SK-N-SH (cell line): ENCODE data around the gene RPL18. TPM values are rescaled to one million over a fixed set of nuclear protein-coding genes. Genes with fewer than 3 reads are reported as not detected.

Experiments
- CTCF ChIA-PET: fragments of 300-600, 350-600 bp; formaldehyde crosslinking; extraction: SDS; loops from one replicate; lab custom pipeline; 2021; lab: Yijun Ruan, JAX
- POLR2A ChIA-PET: fragments of 350-600 bp; sonication (Branson Sonifier 250); formaldehyde crosslinking; extraction: SDS; loops from one replicate; lab custom pipeline; 2020; ENCODE audit warnings: antibody characterized with exemption, inconsistent platforms; lab: Yijun Ruan, JAX
- DNase-seq: peaks from one replicate; pipeline ENCODE4 v3.0.0; 2012
- H2AFZ ChIP-seq: fragments of 200-600 bp; sonication (generic); 2 replicates; pipeline ENCODE4 v1.8.1; 2016; ENCODE audit warnings: antibody characterized with exemption, mild to moderate bottlenecking, low read depth
- H3F3A ChIP-seq: fragments of 200-600 bp; sonication (generic); replicated peaks from 2 replicates; pipeline ENCODE3; 2016; ENCODE audit warnings: antibody characterized with exemption, mild to moderate bottlenecking; ENCODE audit not compliant: insufficient read depth
- H3K27ac ChIP-seq, 2 experiments: fragments of 200-500 bp in 1 of 2; fragments of 200-600 bp in 1 of 2; sonication (Bioruptor generic) in 1 of 2; sonication (generic), shearing (Covaris generic) in 1 of 2; 2 replicates each; pipeline versions ENCODE4 v1.5.1 to v1.6.1; 2014 to 2016; ENCODE audit warnings: low read depth in 2 of 2, inconsistent platforms in 1 of 2, low read length in 1 of 2, mild to moderate bottlenecking in 1 of 2, mixed read lengths in 1 of 2
- H3K27me3 ChIP-seq: fragments of 200-600 bp; sonication (generic), shearing (Covaris generic); 2 replicates; pipeline ENCODE4 v1.6.1; 2016; ENCODE audit warnings: mixed run types; ENCODE audit not compliant: insufficient read depth
- H3K36me3 ChIP-seq, 2 experiments: fragments of 200-500 bp in 1 of 2; fragments of 200-600 bp in 1 of 2; sonication (Bioruptor generic) in 1 of 2; sonication (generic) in 1 of 2; replicated peaks in 1 of 2; 2 replicates each; pipeline versions ENCODE3 to v1.5.1; 2014 to 2016; ENCODE audit warnings: low read length in 1 of 2, mild to moderate bottlenecking in 1 of 2; ENCODE audit not compliant: insufficient read depth in 2 of 2, control insufficient read depth in 1 of 2
- H3K4me1 ChIP-seq, 2 experiments: fragments of 200-500 bp in 1 of 2; fragments of 200-600 bp in 1 of 2; sonication (Bioruptor generic) in 1 of 2; sonication (generic), shearing (Covaris generic) in 1 of 2; 2 replicates each; pipeline versions ENCODE4 v1.5.1 to v1.6.1; 2014 to 2016; ENCODE audit warnings: low read depth in 1 of 2, low read length in 1 of 2, mixed run types in 1 of 2; ENCODE audit not compliant: insufficient read depth in 2 of 2, control insufficient read depth in 1 of 2
- H3K4me2 ChIP-seq: fragments of 200-600 bp; sonication (generic), shearing (Covaris generic); 2 replicates; pipeline ENCODE4 v1.6.1; 2017; ENCODE audit warnings: mixed run types
- H3K4me3 ChIP-seq, 2 experiments: fragments of 200-500 bp in 1 of 2; fragments of 200-600 bp in 1 of 2; sonication (Bioruptor generic) in 1 of 2; sonication (generic), shearing (Covaris generic) in 1 of 2; 2 replicates each; pipeline versions ENCODE4 v1.5.1 to v1.8.1; 2014 to 2016; ENCODE audit warnings: low read depth in 2 of 2, inconsistent platforms in 1 of 2, low read length in 1 of 2, mild to moderate bottlenecking in 1 of 2, mixed read lengths in 1 of 2, moderate library complexity in 1 of 2
- H3K79me2 ChIP-seq: fragments of 200-600 bp; sonication (generic); 2 replicates; pipeline ENCODE4 v1.8.1; 2017; ENCODE audit warnings: mild to moderate bottlenecking; ENCODE audit not compliant: insufficient read depth
- H3K9ac ChIP-seq: fragments of 200-600 bp; sonication (generic); 2 replicates; pipeline ENCODE4 v1.6.1; 2017; ENCODE audit warnings: mixed run types
- H3K9me2 ChIP-seq: fragments of 200-600 bp; sonication (generic); 2 replicates; pipeline ENCODE4 v1.6.1; 2017; ENCODE audit warnings: mixed run types
- H3K9me3 ChIP-seq: fragments of 200-600 bp; sonication (generic); 2 replicates; pipeline ENCODE4 v1.6.1; 2017; ENCODE audit warnings: mixed run types, mild to moderate bottlenecking, moderate library complexity
- H4K20me1 ChIP-seq: fragments of 200-600 bp; sonication (generic); 2 replicates; pipeline ENCODE4 v1.6.1; 2017; ENCODE audit warnings: mild to moderate bottlenecking, mixed run types; ENCODE audit not compliant: insufficient read depth
- CHD2 ChIP-seq: fragments of 150-350 bp; IDR thresholded peaks from 2 replicates; pipeline ENCODE4 v1.6.1; 2018; ENCODE audit warnings: low read length; ENCODE audit not compliant: partially characterized antibody
- ELF1 ChIP-seq: IDR thresholded peaks from 2 replicates; pipeline ENCODE4 v1.4.0; 2012
- EP300 ChIP-seq, 2 experiments: IDR thresholded peaks; 2 replicates each; pipeline versions ENCODE4 v1.4.0 to v1.6.1; 2012; ENCODE audit warnings: borderline replicate concordance in 1 of 2, low read depth in 1 of 2, low read length in 1 of 2
- FOXM1 ChIP-seq: IDR thresholded peaks from 2 replicates; pipeline ENCODE4 v1.4.0; 2012; ENCODE audit warnings: low read depth, mild to moderate bottlenecking
- MXI1 ChIP-seq: IDR thresholded peaks from 2 replicates; pipeline ENCODE4 v1.6.1; 2012; ENCODE audit warnings: mild to moderate bottlenecking, low read depth, low read length, improper control_type of control experiment
- RAD21 ChIP-seq: IDR thresholded peaks from 2 replicates; pipeline ENCODE4 v1.6.1; 2012; ENCODE audit warnings: mild to moderate bottlenecking, low read length
- RCOR1 ChIP-seq: fragments of 150-350 bp; IDR thresholded peaks from 2 replicates; pipeline ENCODE4 v1.6.1; 2017; ENCODE audit warnings: antibody characterized with exemption, low read length
- SMC3 ChIP-seq: IDR thresholded peaks from 2 replicates; pipeline ENCODE4 v1.6.1; 2012; ENCODE audit warnings: low read depth, low read length, improper control_type of control experiment
- TCF12 ChIP-seq: IDR thresholded peaks from 2 replicates; pipeline ENCODE4 v1.4.0; 2012
- TEAD4 ChIP-seq: IDR thresholded peaks from 2 replicates; pipeline ENCODE4 v1.4.0; 2012; ENCODE audit warnings: mild to moderate bottlenecking, borderline replicate concordance; ENCODE audit not compliant: insufficient read depth
- WGBS: methylation state at CpG from one replicate; pipeline ENCODE4 v1.1.6; 2017; ENCODE audit warnings: low lambda C conversion rate; 5-methylcytosine and 5-hydroxymethylcytosine counted together
- polyA plus RNA-seq, 3 experiments: library from polyadenylated mRNA; depleted of rRNA; stranded (reverse); fragments of >200 nt; gene quantifications; 2 replicates each; pipeline ENCODE4 v1.2.3, GENCODE V29; 2012
- TF ChIP-seq, protein P1 (sequence below): IDR thresholded peaks from 2 replicates; pipeline ENCODE4 v1.4.0; 2012; ENCODE audit warnings: low read depth
- TF ChIP-seq, protein P2 (sequence below): fragments of 150-350 bp; IDR thresholded peaks from 2 replicates; pipeline ENCODE4 v1.6.1; 2016; ENCODE audit warnings: mild to moderate bottlenecking, low read depth, low read length
- TF ChIP-seq, protein P3 (sequence below): IDR thresholded peaks from 2 replicates; pipeline ENCODE4 v1.6.1; 2012; ENCODE audit warnings: mild to moderate bottlenecking, low read depth, low read length, moderate library complexity
- TF ChIP-seq, protein P4 (sequence below): IDR thresholded peaks from 2 replicates; pipeline ENCODE4 v1.4.0; 2012; ENCODE audit warnings: low read depth, borderline replicate concordance

The RPL18 gene
- polyA plus RNA-seq, 1 of the 3 experiments (the other 2 are of a cell fraction): 2,225 TPM

DNA sequence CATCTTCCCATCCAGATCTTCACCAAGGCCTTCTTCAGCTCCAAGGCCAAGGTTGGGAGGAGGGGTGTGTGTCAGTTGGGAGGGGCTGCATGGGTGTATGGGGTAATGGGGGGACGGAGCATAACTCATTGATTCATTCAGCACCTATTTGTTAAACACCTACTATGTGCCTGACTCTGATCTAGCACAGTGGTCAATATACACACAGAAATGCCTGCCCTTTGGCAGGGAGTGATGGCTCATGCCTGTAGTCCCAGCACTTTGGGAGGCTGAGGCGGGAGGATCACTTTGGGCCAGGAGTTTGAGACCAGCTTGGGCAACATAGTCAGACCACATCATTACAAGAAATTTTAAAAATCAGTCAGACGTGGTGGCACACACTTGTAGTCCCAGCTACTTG is 31.6 kb downstream of the RPL18 start:
- H3K9me3 ChIP-seq: no peaks in the 10 kb centered on the region
- H3K4me2 ChIP-seq: no peak overlapping the region
- H3K9me2 ChIP-seq: no peaks in the 10 kb centered on the region
- H4K20me1 ChIP-seq: no peaks in the 10 kb centered on the region
- no peaks in the 10 kb centered on the region; a peak in 1 of 4 replicates for H3K4me1 ChIP-seq
- DNase-seq: no peak
- H3K27me3 ChIP-seq: no peaks in the 10 kb centered on the region
- H2AFZ ChIP-seq: no peak overlapping the region
- ChIA-PET POLR2A (interaction anchor here (0.6 kb wide), 1 partner anchor 640 kb away, joined by 3 read pairs; no protein-coding TSS in a partner anchor), CTCF (interaction anchor here (1.1 to 9.2 kb wide), 6 partner anchors 13 to 273 kb away, joined by 5 to 230 read pairs (median 11); partner anchors contain the start of gene LMTK3)
- H3K4me3 ChIP-seq: no peak overlapping the region
- no peaks in the 10 kb centered on the region for H3K79me2 ChIP-seq
- TF ChIP-seq, protein P1, sequence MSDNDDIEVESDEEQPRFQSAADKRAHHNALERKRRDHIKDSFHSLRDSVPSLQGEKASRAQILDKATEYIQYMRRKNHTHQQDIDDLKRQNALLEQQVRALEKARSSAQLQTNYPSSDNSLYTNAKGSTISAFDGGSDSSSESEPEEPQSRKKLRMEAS: no peak
- no peak for TF ChIP-seq CHD2
- no peak for TF ChIP-seq RAD21
- TF ChIP-seq, protein P2, sequence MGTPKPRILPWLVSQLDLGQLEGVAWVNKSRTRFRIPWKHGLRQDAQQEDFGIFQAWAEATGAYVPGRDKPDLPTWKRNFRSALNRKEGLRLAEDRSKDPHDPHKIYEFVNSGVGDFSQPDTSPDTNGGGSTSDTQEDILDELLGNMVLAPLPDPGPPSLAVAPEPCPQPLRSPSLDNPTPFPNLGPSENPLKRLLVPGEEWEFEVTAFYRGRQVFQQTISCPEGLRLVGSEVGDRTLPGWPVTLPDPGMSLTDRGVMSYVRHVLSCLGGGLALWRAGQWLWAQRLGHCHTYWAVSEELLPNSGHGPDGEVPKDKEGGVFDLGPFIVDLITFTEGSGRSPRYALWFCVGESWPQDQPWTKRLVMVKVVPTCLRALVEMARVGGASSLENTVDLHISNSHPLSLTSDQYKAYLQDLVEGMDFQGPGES: no peak
- TF ChIP-seq, protein P3, sequence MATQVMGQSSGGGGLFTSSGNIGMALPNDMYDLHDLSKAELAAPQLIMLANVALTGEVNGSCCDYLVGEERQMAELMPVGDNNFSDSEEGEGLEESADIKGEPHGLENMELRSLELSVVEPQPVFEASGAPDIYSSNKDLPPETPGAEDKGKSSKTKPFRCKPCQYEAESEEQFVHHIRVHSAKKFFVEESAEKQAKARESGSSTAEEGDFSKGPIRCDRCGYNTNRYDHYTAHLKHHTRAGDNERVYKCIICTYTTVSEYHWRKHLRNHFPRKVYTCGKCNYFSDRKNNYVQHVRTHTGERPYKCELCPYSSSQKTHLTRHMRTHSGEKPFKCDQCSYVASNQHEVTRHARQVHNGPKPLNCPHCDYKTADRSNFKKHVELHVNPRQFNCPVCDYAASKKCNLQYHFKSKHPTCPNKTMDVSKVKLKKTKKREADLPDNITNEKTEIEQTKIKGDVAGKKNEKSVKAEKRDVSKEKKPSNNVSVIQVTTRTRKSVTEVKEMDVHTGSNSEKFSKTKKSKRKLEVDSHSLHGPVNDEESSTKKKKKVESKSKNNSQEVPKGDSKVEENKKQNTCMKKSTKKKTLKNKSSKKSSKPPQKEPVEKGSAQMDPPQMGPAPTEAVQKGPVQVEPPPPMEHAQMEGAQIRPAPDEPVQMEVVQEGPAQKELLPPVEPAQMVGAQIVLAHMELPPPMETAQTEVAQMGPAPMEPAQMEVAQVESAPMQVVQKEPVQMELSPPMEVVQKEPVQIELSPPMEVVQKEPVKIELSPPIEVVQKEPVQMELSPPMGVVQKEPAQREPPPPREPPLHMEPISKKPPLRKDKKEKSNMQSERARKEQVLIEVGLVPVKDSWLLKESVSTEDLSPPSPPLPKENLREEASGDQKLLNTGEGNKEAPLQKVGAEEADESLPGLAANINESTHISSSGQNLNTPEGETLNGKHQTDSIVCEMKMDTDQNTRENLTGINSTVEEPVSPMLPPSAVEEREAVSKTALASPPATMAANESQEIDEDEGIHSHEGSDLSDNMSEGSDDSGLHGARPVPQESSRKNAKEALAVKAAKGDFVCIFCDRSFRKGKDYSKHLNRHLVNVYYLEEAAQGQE: no peak
- no peak for TF ChIP-seq ELF1
- TF ChIP-seq TCF12: no peak
- no peak for TF ChIP-seq FOXM1
- TF ChIP-seq EP300 (IDR thresholded peaks at IDR 0.05; ENCODE audit: borderline replicate concordance in 1 of 2, low read depth in 1 of 2, low read length in 1 of 2): no peak
- TF ChIP-seq, protein P4, sequence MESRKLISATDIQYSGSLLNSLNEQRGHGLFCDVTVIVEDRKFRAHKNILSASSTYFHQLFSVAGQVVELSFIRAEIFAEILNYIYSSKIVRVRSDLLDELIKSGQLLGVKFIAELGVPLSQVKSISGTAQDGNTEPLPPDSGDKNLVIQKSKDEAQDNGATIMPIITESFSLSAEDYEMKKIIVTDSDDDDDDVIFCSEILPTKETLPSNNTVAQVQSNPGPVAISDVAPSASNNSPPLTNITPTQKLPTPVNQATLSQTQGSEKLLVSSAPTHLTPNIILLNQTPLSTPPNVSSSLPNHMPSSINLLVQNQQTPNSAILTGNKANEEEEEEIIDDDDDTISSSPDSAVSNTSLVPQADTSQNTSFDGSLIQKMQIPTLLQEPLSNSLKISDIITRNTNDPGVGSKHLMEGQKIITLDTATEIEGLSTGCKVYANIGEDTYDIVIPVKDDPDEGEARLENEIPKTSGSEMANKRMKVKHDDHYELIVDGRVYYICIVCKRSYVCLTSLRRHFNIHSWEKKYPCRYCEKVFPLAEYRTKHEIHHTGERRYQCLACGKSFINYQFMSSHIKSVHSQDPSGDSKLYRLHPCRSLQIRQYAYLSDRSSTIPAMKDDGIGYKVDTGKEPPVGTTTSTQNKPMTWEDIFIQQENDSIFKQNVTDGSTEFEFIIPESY: no peak
- no peak for TF ChIP-seq RCOR1
- no peak for TF ChIP-seq MXI1
- no peak for TF ChIP-seq TEAD4
- TF ChIP-seq SMC3: no peak
- no peak overlapping the region for H3K9ac ChIP-seq
- peaks cover 13% of the 10 kb centered on the region for H3F3A ChIP-seq
- WGBS: 92% methylated on average over 3 of the region's 3 CpGs
- H3K36me3 ChIP-seq: no peaks in the 10 kb centered on the region
- no peak overlapping the region for H3K27ac ChIP-seq
